ENCODE results near the gene KLHDC3. TPM values are rescaled to one million over a fixed set of nuclear protein-coding genes. Genes with fewer than 3 reads are reported as not detected.
A peak's percentile ranks its signal among the peaks of the same experiment; 100 is the strongest.

KLHDC3 gene
- total and polyA plus RNA-seq, 10 of the 15 experiments (the other 5 are each of a cell fraction or from before 2014, with no cell fraction given), result 2.4 to 102 (median 55.4) TPM

- Histone ChIP-seq H3K36me3 (ENCODE audit: control insufficient read depth in 2 of 2, insufficient read depth in 2 of 2, low read length in 1 of 2) (no peaks in the 10 kb centered on the region), H3K27me3 (replicated peaks in 1 of 2; ENCODE audit: control insufficient read depth in 2 of 2, insufficient read depth in 2 of 2, low read length in 1 of 2) (no peaks in the 10 kb centered on the region), H2AFZ (ENCODE audit: control insufficient read depth, low read depth, low read length) (peak overlapping the region; percentile 73), H3K9ac (ENCODE audit: control insufficient read depth, insufficient read depth, low read length) (peak overlapping the region; percentile 90), H3K27ac (ENCODE audit: control insufficient read depth, insufficient read depth) (peak overlapping the region; percentile 33), H3K4me2 (ENCODE audit: control insufficient read depth, insufficient read depth) (peak overlapping the region; percentile 78), H3K79me2 (ENCODE audit: control insufficient read depth, insufficient read depth, low read length) (peaks cover 25% of the 10 kb centered on the region), H3K4me1 (ENCODE audit: control insufficient read depth, insufficient read depth, low read length) (peaks cover 10% of the 10 kb centered on the region), H3K4me3 (peak overlapping the region; percentile 88), H3K9me3 (replicated peaks; ENCODE audit: control insufficient read depth, insufficient read depth, low read length) (no peaks in the 10 kb centered on the region), H4K20me1 (ENCODE audit: control insufficient read depth, insufficient read depth) (no peaks in the 10 kb centered on the region)
- DNase-seq (ENCODE audit: low read depth, low spot score) (no peak), FAIRE-seq (no peak), ATAC-seq (no peak; the same call in 2 of the 3 replicates)
- ChIA-PET POLR2A (interaction anchor here (0.5 to 3.0 kb wide), 9 partner anchors 8 to 797 kb away, joined by 3 to 20 read pairs (median 4); partner anchors contain the start of genes CNPY3, KLC4, KLHDC3 and MEA1), SMC1A (ENCODE audit: uncharacterized antibody, unreplicated experiment) (interaction anchor here (0.6 to 1.5 kb wide), 4 partner anchors 36 to 463 kb away, joined by 3 to 4 read pairs (median 4); partner anchors contain the start of genes CNPY3, KLHDC3 and MEA1), RAD21 (ENCODE audit: unreplicated experiment) (interaction anchor here (0.9 to 2.2 kb wide), 3 partner anchors 29 to 41 kb away, joined by 3 to 8 read pairs (median 3); partner anchors contain the start of genes KLHDC3 and MEA1), CTCF (interaction anchor here (1.1 to 1.9 kb wide), 6 partner anchors 13 to 528 kb away, joined by 3 to 5 read pairs (median 5); partner anchors contain the start of genes KLHDC3 and MEA1)
- BruUV-seq (replicated peaks), result no TSS peak
- in situ Hi-C loops (cut with MboI), result no loop called here
- peak; percentile 40; the same call in 1 of the 2 replicates for TF ChIP-seq BACH1 (IDR thresholded peaks at IDR 0.05; ENCODE audit: borderline replicate concordance)
- peak; percentile 51 for TF ChIP-seq RUNX3 (IDR thresholded peaks at IDR 0.05; ENCODE audit: low read length)
- no peak for TF ChIP-seq NR2F1 (conservative IDR thresholded peaks at IDR 0.05)
- no peak for TF ChIP-seq PRDM15 (CRISPR knock-in tag; IDR thresholded peaks at IDR 0.05)
- TF ChIP-seq MEF2B (IDR thresholded peaks at IDR 0.05; ENCODE audit: partially characterized antibody, poor library complexity, severe bottlenecking), result no peak
- intact Hi-C loops (cut with micrococcal nuclease; ENCODE audit: unreplicated experiment), result no loop called here
- 1% methylated on average over 28 of the region's 28 CpGs for WGBS (ENCODE audit: insufficient coverage, insufficient replicate concordance, low lambda C conversion rate, missing lambda C conversion rate)
Observed at GRCh38 chr6:42978487-42978838, 35.6 kb upstream of the KLHDC3 start.

Measured in GM12878 (cell line).